ENCODE measurements around the gene KCNQ1. TPM values are rescaled to one million over a fixed set of nuclear protein-coding genes. Genes with fewer than 3 reads are reported as not detected.

Gene KCNQ1
- total and polyA plus RNA-seq, 2 donors (not counting 1 experiment from before 2014, with no cell fraction given), result not detected

GRCh38 chr11:2465202-2466068 is 20.6 kb downstream of the KCNQ1 start:
- no peaks in the 10 kb centered on the region for H3K36me3 ChIP-seq (ENCODE audit: control insufficient read depth, insufficient read depth, low read length)
- no peaks in the 10 kb centered on the region for H3K27me3 ChIP-seq (ENCODE audit: control insufficient read depth, insufficient read depth, low read length)
- H4K20me1 ChIP-seq (ENCODE audit: control insufficient read depth, extremely low read depth, insufficient read depth, low read length), result no peaks in the 10 kb centered on the region
- no peak overlapping the region for H3K9ac ChIP-seq (ENCODE audit: insufficient read depth, low read length)
- DNase-seq (ENCODE audit: low read depth in 2 of 2), result no peak
- no peak overlapping the region for H3K4me2 ChIP-seq (ENCODE audit: extremely low read depth, insufficient read depth, low read length)
- no peak overlapping the region for H3K4me3 ChIP-seq (replicated peaks in 1 of 4; ENCODE audit: control extremely low read depth in 1 of 4, insufficient read depth in 1 of 4, low read depth in 3 of 4, low read length in 4 of 4)
- TF ChIP-seq CTCF (conservative IDR thresholded peaks at IDR 0.05 in 1 of 2, IDR thresholded peaks at IDR 0.05 in 1 of 2; ENCODE audit: low read depth in 1 of 2, low read length in 2 of 2), result no peak
- TF ChIP-seq EZH2 (IDR thresholded peaks at IDR 0.05; ENCODE audit: low read length, missing control alignments), result no peak
- H3K4me1 ChIP-seq (ENCODE audit: control insufficient read depth, extremely low read depth, insufficient read depth, low read length), result no peaks in the 10 kb centered on the region
- H2AFZ ChIP-seq (ENCODE audit: low read length), result no peak overlapping the region
- no peaks in the 10 kb centered on the region for H3K79me2 ChIP-seq (ENCODE audit: control insufficient read depth, insufficient read depth, low read length)
- H3K27ac ChIP-seq (ENCODE audit: insufficient read depth, low read length), result no peak overlapping the region
- H3K9me3 ChIP-seq (ENCODE audit: control insufficient read depth, insufficient read depth, low read depth, low read length), result no peaks in the 10 kb centered on the region

GRCh38 chr11:2466069-2466801 is 21.4 kb downstream of the KCNQ1 start:
- no peaks in the 10 kb centered on the region for H3K9me3 ChIP-seq (ENCODE audit: control insufficient read depth, insufficient read depth, low read depth, low read length)
- H4K20me1 ChIP-seq (ENCODE audit: control insufficient read depth, extremely low read depth, insufficient read depth, low read length), result no peaks in the 10 kb centered on the region
- no peaks in the 10 kb centered on the region for H3K4me1 ChIP-seq (ENCODE audit: control insufficient read depth, extremely low read depth, insufficient read depth, low read length)
- no peak overlapping the region for H3K4me2 ChIP-seq (ENCODE audit: extremely low read depth, insufficient read depth, low read length)
- no peak overlapping the region for H3K4me3 ChIP-seq (replicated peaks in 1 of 4; ENCODE audit: control extremely low read depth in 1 of 4, insufficient read depth in 1 of 4, low read depth in 3 of 4, low read length in 4 of 4)
- DNase-seq (ENCODE audit: low read depth in 2 of 2), result no peak
- no peaks in the 10 kb centered on the region for H3K27me3 ChIP-seq (ENCODE audit: control insufficient read depth, insufficient read depth, low read length)
- H3K79me2 ChIP-seq (ENCODE audit: control insufficient read depth, insufficient read depth, low read length), result no peaks in the 10 kb centered on the region
- no peak overlapping the region for H3K27ac ChIP-seq (ENCODE audit: insufficient read depth, low read length)
- no peaks in the 10 kb centered on the region for H3K36me3 ChIP-seq (ENCODE audit: control insufficient read depth, insufficient read depth, low read length)
- no peak overlapping the region for H2AFZ ChIP-seq (ENCODE audit: low read length)
- TF ChIP-seq EZH2 (IDR thresholded peaks at IDR 0.05; ENCODE audit: low read length, missing control alignments) (no peak), CTCF (conservative IDR thresholded peaks at IDR 0.05 in 1 of 2, IDR thresholded peaks at IDR 0.05 in 1 of 2; ENCODE audit: low read depth in 1 of 2, low read length in 2 of 2) (no peak)
- no peak overlapping the region for H3K9ac ChIP-seq (ENCODE audit: insufficient read depth, low read length)

GRCh38 chr11:2466869-2467694 is 22.3 kb downstream of the KCNQ1 start:
- Histone ChIP-seq H3K4me3 (replicated peaks in 1 of 4; ENCODE audit: control extremely low read depth in 1 of 4, insufficient read depth in 1 of 4, low read depth in 3 of 4, low read length in 4 of 4) (no peak overlapping the region), H3K27me3 (ENCODE audit: control insufficient read depth, insufficient read depth, low read length) (no peaks in the 10 kb centered on the region), H4K20me1 (ENCODE audit: control insufficient read depth, extremely low read depth, insufficient read depth, low read length) (no peaks in the 10 kb centered on the region), H3K4me1 (ENCODE audit: control insufficient read depth, extremely low read depth, insufficient read depth, low read length) (no peaks in the 10 kb centered on the region), H3K36me3 (ENCODE audit: control insufficient read depth, insufficient read depth, low read length) (no peaks in the 10 kb centered on the region), H3K9me3 (ENCODE audit: control insufficient read depth, insufficient read depth, low read depth, low read length) (no peaks in the 10 kb centered on the region), H3K79me2 (ENCODE audit: control insufficient read depth, insufficient read depth, low read length) (no peaks in the 10 kb centered on the region), H3K4me2 (ENCODE audit: extremely low read depth, insufficient read depth, low read length) (no peak overlapping the region), H3K27ac (ENCODE audit: insufficient read depth, low read length) (no peak overlapping the region), H3K9ac (ENCODE audit: insufficient read depth, low read length) (no peak overlapping the region), H2AFZ (ENCODE audit: low read length) (no peak overlapping the region)
- TF ChIP-seq EZH2 (IDR thresholded peaks at IDR 0.05; ENCODE audit: low read length, missing control alignments), result no peak
- TF ChIP-seq CTCF (conservative IDR thresholded peaks at IDR 0.05 in 1 of 2, IDR thresholded peaks at IDR 0.05 in 1 of 2; ENCODE audit: low read depth in 1 of 2, low read length in 2 of 2), result no peak
- no peak for DNase-seq (ENCODE audit: low read depth in 2 of 2)

All from fibroblast of lung (primary cell).